GM10248 (cell line): ENCODE results near the gene DPP10.

ENCODE experiments used
- CTCF ChIA-PET: fragments of 300-600 bp; sonication (Branson Sonifier 250); formaldehyde crosslinking; extraction: SDS; loops from one replicate; lab custom pipeline; 2021; ENCODE audit warnings: antibody characterized with exemption; lab: Yijun Ruan, JAX
- POLR2A ChIA-PET: fragments of 350-650 bp; sonication (Branson Sonifier 250); formaldehyde crosslinking; extraction: SDS; loops from one replicate; lab custom pipeline; 2020; ENCODE audit warnings: antibody characterized with exemption; lab: Yijun Ruan, JAX
- DNase-seq: peaks from one replicate; pipeline ENCODE4 v3.0.0; 2012; ENCODE audit errors: extremely low spot score
- TF ChIP-seq, protein P1 (sequence below): IDR thresholded peaks from 2 replicates; pipeline ENCODE4 v1.5.1; 2012; ENCODE audit warnings: mild to moderate bottlenecking, low read depth; ENCODE audit errors: extremely low read depth, missing control alignments, control extremely low read depth

Gene DPP10

DNA sequence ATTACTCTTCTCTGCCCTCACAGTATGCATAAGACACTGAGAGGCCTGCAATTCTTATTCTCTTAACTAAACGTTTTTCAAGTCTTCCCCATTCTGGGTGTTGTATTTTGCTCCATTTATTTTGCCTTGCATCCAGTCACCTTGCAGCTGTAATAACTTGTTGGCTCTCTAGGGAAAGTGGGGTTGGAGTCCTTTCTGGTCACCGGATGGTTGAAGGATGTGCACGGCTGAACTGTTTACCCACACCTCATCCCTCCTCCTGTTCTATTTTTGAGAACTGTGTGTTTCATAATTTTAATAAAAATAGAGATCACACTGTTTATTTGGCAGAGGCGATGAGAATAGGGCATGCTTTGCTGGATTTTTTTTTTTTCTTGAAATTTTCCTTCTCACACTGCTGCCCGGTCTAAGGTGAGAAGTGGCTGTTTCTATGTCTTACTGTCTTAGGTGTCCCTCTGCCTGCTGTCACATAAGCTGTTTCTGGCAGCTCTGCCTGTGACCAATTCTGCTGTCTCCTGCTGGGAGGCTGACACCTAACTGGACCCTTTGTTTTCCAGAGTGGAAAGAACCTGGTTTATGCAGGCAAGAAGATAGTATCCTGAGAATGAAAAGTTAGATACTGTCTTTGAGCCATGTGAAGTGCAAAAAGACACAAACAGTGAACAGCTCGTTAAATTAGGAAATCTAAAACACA is 342.6 kb downstream of the DPP10 start:
- ChIA-PET POLR2A (no interaction called here), CTCF (interaction anchor here (0.7 kb wide), 1 partner anchor 11 kb away, joined by 3 read pairs; no protein-coding TSS in a partner anchor)
- DNase-seq: no peak
- TF ChIP-seq, protein P1, sequence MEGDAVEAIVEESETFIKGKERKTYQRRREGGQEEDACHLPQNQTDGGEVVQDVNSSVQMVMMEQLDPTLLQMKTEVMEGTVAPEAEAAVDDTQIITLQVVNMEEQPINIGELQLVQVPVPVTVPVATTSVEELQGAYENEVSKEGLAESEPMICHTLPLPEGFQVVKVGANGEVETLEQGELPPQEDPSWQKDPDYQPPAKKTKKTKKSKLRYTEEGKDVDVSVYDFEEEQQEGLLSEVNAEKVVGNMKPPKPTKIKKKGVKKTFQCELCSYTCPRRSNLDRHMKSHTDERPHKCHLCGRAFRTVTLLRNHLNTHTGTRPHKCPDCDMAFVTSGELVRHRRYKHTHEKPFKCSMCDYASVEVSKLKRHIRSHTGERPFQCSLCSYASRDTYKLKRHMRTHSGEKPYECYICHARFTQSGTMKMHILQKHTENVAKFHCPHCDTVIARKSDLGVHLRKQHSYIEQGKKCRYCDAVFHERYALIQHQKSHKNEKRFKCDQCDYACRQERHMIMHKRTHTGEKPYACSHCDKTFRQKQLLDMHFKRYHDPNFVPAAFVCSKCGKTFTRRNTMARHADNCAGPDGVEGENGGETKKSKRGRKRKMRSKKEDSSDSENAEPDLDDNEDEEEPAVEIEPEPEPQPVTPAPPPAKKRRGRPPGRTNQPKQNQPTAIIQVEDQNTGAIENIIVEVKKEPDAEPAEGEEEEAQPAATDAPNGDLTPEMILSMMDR: no peak

GRCh38 chr2:114786901-114787300 is 344.5 kb downstream of the DPP10 start:
- CTCF ChIA-PET: no interaction called here
- TF ChIP-seq, protein P1: no peak
- no peak for DNase-seq
- POLR2A ChIA-PET: no interaction called here

GRCh38 chr2:114787486-114787885 is 345.0 kb downstream of the DPP10 start:
- TF ChIP-seq, protein P1: no peak
- ChIA-PET POLR2A (no interaction called here), CTCF (no interaction called here)
- no peak for DNase-seq

DNA sequence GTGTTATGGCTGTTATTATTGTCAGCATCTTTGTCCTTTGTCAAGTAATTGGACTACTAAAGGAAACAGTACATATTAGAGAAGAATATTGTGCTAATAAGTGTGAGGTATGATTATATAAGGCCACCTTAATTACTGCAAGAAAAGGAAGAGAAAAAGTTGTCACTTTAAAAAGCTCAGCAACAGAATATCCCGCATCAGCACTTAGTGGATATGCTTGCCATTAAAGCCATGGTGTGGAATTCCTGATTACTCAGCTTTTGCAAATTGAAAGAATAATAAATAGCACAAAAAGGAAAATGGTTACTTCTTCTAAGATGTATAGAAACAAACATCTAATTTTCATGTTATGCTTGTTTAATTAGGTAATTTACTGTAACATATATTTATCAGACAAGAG is 347.5 kb downstream of the DPP10 start:
- TF ChIP-seq, protein P1: no peak
- CTCF ChIA-PET: no interaction called here
- no peak for DNase-seq
- POLR2A ChIA-PET: no interaction called here

GRCh38 chr2:114797540-114797939 is 355.1 kb downstream of the DPP10 start:
- no peak for DNase-seq
- TF ChIP-seq, protein P1: no peak
- POLR2A ChIA-PET: no interaction called here
- CTCF ChIA-PET: no interaction called here

DNA sequence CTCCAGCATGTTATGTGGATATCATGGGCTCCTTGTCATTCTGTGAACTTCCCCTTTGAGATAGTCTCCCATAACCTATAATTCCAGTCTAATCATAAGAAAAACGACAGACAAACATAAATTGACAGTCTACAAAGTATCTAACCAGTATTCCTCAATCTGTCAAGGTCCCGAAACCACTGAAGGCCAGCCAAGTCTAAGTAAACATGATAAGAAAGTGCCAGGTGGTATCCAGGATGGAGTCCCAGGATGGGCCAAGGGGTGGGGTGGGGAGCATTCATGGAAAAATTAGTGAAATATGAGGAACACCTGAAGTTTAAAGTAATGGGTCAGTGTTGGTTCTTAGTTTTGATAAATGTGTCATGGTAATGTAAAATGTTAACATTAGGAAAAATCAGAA is 355.5 kb downstream of the DPP10 start:
- TF ChIP-seq, protein P1: no peak
- DNase-seq: no peak
- CTCF ChIA-PET: no interaction called here
- POLR2A ChIA-PET: no interaction called here
